T follicular helper cell (primary cell): ENCODE measurements around the gene NR2F1.

ENCODE experiments used
- DNase-seq: peaks from one replicate; pipeline ENCODE4 v3.0.0-alpha.2; 2020; ENCODE audit warnings: low read depth

Gene NR2F1

GRCh38 chr5:93577854-93578812, 4.9 kb upstream of the NR2F1 start:
- DNase-seq = no peak

GRCh38 chr5:93578813-93579691, 4.0 kb upstream of the NR2F1 start:
- DNase-seq = no peak

GRCh38 chr5:93579692-93580062, 3.3 kb upstream of the NR2F1 start:
- no peak for DNase-seq

DNA sequence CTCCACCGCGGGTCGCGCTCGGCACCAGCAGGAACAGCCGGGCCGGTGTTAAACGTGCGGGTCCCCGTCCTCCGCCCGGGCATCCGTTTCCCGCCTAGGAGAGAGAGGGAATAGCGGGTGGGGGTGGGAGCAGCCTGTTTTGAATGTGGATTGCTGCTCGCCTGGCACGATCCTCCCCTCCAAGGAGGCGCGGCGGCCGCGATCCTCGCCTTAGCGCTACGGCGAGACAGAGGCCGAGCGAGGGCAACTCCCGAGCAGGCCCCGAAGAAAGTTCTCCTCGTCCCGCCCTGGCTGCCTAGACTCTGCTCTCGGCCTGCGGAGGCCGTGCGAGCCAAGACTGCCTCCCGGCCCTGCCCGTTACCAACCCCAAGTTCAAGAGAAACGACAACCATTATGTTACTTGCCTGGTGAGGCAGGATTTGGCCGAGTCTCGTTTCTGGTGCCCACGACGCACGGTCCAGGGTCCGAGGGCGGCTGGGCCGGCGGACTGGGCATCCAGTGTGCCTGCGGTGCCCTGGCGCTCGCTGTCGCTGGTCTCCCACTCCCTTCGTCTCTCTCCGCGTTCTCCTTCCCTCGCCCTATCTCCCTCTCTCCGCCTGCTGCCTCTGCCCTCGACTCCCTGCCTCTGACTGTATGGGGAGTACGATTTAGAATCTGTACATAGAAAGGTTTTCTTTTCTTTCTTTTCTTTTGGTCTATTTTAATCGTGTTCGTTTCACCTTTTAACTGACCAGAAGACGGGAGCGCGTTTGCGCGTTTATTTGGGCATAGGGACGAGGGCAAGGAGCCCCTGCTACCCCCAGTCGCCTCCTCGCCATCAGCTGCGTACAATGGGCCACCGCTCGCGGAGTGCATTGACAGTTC, 2.7 kb upstream of the NR2F1 start:
- no peak for DNase-seq

GRCh38 chr5:93580927-93581445, 2.0 kb upstream of the NR2F1 start, which contains the start of gene NR2F1-AS1:
TSS of gene NR2F1-AS1 (minus strand) at chr5:93581219.
- no peak for DNase-seq

DNA sequence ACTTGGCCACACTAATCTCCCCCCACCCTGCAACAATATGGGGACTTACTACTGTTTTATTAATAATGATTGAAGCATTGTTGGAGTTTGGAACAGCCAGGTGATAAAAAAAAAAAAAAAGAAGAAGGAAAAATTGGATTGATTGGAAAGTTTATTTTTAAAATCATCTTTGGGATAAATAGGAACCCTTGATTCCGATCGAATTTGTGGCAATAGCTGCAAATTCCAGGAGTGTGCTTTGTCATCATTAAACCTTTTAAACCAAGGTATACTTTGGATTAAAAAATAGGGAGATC, 907 bp upstream of the NR2F1 start:
- DNase-seq = no peak

DNA sequence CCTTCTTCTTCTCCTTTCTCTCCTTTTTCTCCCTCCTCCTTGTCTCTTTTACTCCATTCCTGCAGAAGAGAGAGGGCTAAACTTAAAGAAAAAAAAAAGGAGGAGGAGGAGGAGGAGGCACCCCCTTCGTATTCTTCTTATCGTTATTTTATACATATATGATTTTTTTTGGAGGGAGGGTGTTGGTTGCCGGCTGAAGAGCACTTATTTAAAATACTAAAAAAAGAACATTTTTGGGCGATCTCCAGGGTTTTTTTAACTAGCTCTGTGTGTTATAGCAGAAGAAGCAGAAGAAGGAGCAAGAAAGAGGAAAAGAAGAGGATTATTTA, 381 bp downstream of the NR2F1 start:
- DNase-seq = no peak

DNA sequence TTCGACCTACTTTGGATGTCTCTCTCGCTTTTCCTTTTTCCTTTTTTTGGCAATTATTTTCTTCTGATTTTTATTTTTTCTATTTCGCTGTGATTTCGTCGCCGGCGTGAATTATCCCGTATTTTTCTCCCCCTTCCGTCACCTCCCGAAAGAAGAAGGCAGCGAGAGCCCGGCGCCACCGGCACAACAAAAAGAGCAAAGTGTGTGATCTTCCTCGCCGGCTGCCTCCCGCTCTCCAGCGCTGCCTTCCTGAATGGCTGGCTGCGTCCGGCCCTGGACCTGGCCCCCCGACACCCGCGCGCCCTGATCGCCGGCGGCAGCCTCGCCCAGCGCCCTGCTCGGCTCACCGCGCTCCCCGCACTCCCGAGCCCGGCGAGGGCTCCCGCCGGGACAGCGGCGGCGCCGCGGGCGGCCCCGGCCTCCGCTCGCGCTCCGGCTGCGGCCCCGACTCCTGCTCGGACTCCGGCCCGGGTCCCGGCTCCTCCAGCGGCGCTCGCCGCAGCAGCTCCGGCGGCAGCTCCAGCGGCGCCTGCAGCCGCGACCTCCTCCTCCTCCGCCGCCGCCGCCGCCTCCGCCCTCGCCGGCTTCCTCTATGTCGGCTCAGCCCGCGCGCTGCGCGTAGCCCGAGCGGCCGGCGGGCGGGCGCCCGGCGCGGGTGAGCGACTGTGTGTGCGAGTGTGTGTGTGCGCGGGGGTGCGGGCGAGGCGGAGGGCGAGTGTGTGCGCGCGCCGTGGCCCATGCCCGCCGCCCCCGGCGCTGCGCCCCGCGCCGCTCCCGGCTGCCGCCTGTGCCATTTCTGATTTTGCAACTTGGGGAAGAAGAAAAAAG, 960 bp downstream of the NR2F1 start:
- DNase-seq = no peak

GRCh38 chr5:93584596-93585040, 1.6 kb downstream of the NR2F1 start:
- DNase-seq = no peak

DNA sequence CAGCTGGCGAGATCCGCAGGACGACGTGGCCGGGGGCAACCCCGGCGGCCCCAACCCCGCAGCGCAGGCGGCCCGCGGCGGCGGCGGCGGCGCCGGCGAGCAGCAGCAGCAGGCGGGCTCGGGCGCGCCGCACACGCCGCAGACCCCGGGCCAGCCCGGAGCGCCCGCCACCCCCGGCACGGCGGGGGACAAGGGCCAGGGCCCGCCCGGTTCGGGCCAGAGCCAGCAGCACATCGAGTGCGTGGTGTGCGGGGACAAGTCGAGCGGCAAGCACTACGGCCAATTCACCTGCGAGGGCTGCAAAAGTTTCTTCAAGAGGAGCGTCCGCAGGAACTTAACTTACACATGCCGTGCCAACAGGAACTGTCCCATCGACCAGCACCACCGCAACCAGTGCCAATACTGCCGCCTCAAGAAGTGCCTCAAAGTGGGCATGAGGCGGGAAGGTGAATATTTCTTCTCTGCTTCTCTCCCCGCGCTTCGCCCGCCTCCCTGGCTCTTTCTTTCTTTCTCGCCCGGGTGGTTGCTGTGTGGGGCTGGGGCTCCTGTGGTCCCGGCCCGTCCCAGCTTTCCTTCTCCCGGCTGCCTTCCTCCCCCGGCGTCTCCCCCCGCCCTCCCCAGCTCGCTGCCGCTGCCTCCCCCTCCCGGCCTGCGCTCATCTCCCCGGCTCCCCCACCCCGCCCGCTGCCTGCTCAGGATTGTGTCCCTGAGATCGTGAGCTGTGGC, 2.2 kb downstream of the NR2F1 start:
- no peak for DNase-seq

DNA sequence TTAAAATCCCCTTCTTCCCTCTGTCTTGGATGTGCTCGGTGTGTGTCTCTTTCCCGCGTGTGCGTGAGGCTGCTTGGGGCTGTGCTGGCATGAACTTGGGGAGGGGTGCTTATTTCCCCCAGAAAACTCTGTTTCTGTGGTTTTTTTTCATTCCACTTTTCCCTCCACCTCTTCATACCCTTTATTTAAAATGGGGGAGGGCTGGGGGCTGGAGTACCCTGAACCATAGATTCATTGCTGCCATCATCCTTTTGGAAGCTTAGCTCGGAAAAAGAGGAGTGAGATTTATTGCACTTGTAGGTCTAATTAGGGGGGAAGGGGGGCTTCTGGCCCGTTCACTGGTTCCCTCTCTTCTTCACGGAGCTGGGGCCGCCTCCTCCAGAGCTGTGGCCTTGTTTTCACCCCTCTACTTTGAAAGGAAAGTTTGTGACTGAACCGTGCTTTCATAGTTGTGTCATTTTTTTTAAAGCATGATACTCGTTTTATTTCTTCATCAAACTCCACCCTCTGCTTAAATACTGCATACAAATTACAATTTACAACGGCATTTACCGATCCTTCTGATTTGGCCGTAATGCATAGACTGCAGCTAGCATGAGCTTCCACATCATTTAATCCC, 2.9 kb downstream of the NR2F1 start:
- no peak for DNase-seq

GRCh38 chr5:93586736-93587596, 3.9 kb downstream of the NR2F1 start:
- no peak for DNase-seq

GRCh38 chr5:93587597-93588351, 4.8 kb downstream of the NR2F1 start:
- DNase-seq = no peak

GRCh38 chr5:93588352-93589151, 5.5 kb downstream of the NR2F1 start:
- no peak for DNase-seq

- no peak for DNase-seq
Measured at GRCh38 chr5:93589152-93589828, 6.3 kb downstream of the NR2F1 start.

- DNase-seq = no peak
Measured at GRCh38 chr5:93589829-93590215, 6.8 kb downstream of the NR2F1 start.

DNA sequence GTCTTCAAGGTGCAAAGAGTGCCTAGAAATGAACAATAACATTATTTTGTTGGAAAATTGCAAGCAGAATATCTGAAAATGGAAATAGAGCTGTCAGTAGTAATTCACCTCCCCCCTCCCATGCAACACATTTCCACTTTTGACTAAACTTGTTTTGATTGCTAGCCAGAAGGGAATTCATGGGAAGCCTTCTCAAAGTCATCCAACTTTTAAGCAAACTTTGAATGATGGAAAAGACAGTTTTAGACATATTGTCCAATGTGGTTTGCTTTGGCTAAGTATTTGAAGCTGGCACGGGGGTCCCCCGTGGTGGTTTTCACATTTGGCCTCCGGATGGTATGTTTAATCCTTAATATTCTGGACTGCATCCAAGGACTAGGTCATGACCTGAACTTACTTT, 7.5 kb downstream of the NR2F1 start:
- DNase-seq = no peak
